ACHN (cell line): ENCODE measurements around the gene PPIA.

Experiments
- DNase-seq: peaks from one replicate; pipeline ENCODE4 v3.0.0-alpha.2; 2015
- in situ Hi-C: cut with HindIII; loops from 2 replicates; pipeline ENCODE4 v1.10.0; 2017; ENCODE audit warnings: low sequenced_read_pairs, low pct_ligation_motif_present, low pct_unique_long_range_greater_than_20kb

Gene PPIA

GRCh38 chr7:44849885-44850544 lies 53.5 kb downstream of the PPIA start:
- in situ Hi-C loops = loop anchor here (25.0 kb wide), 1 partner anchor 263 kb away; the partner anchor contains the start of gene TMED4
- DNase-seq = no peak

GRCh38 chr7:44852590-44852989 lies 56.1 kb downstream of the PPIA start:
- DNase-seq = no peak
- in situ Hi-C loops = no loop called here
